WTC11 (cell line): Measurements from ENCODE around the gene RIN3. TPM values are rescaled to one million over a fixed set of nuclear protein-coding genes. Genes with fewer than 3 reads are reported as not detected.

Experiments
- ATAC-seq: fragments of 200-7000 bp; cut with Tn5 transposase; 2 replicates; pipeline ENCODE4 v1.10.0; 2021; ENCODE audit warnings: mild to moderate bottlenecking, moderate library complexity
- CTCF ChIA-PET: fragments of 300-600 bp; sonication (Branson Sonifier 250); formaldehyde crosslinking; loops from one replicate; lab custom pipeline; 2021; ENCODE audit warnings: antibody characterized with exemption; lab: Charles Lee
- POLR2A ChIA-PET: fragments of 350-600 bp; sonication (Branson Sonifier 250); formaldehyde crosslinking; loops from one replicate; lab custom pipeline; 2021; ENCODE audit warnings: antibody characterized with exemption; lab: Charles Lee
- DNase-seq: peaks from one replicate; pipeline ENCODE4 v3.0.0; 2021; ENCODE audit warnings: low spot score
- H3K27ac Mint-ChIP-seq: 2 replicates; pipeline ENCODE4 v1.8.0; 2021; ENCODE audit warnings: mixed read lengths
- H3K27me3 Mint-ChIP-seq: 2 replicates; pipeline ENCODE4 v1.8.0; 2021; ENCODE audit warnings: low read depth, mild to moderate bottlenecking, moderate library complexity, mixed read lengths
- H3K36me3 Mint-ChIP-seq: 2 replicates; pipeline ENCODE4 v1.8.0; 2021; ENCODE audit warnings: mixed read lengths
- H3K4me1 Mint-ChIP-seq: 2 replicates; pipeline ENCODE4 v1.8.0; 2022; ENCODE audit warnings: mixed read lengths
- H3K4me3 Mint-ChIP-seq: 2 replicates; pipeline ENCODE4 v1.8.0; 2021; ENCODE audit warnings: mild to moderate bottlenecking, moderate library complexity, mixed read lengths
- H3K9me3 Mint-ChIP-seq: 2 replicates; pipeline ENCODE4 v1.8.0; 2021; ENCODE audit warnings: mixed read lengths
- AR ChIP-seq: fragments of 250-450 bp; sonication (Bioruptor Pico); IDR thresholded peaks from 2 replicates; pipeline ENCODE4 v1.9.0; 2021; ENCODE audit warnings: mild to moderate bottlenecking
- ARID4B ChIP-seq: sonication (generic); formaldehyde crosslinking; IDR thresholded peaks from 2 replicates; pipeline ENCODE4 v1.8.0; 2023; ENCODE audit warnings: missing genetic modification reagents, mild to moderate bottlenecking, borderline replicate concordance
- ATF6 ChIP-seq: sonication (generic); formaldehyde crosslinking; IDR thresholded peaks from 2 replicates; pipeline ENCODE4 v1.8.1; 2023; ENCODE audit warnings: mild to moderate bottlenecking, missing genetic modification reagents
- E2F4 ChIP-seq: sonication (generic); formaldehyde crosslinking; IDR thresholded peaks from 2 replicates; pipeline ENCODE4 v1.8.1; 2022; ENCODE audit warnings: low read depth, mild to moderate bottlenecking, moderate library complexity, missing genetic modification reagents, borderline replicate concordance
- ESRRA ChIP-seq: sonication (generic); formaldehyde crosslinking; IDR thresholded peaks from 2 replicates; pipeline ENCODE4 v1.8.1; 2022; ENCODE audit warnings: mild to moderate bottlenecking, missing genetic modification reagents, borderline replicate concordance
- MYBL2 ChIP-seq: sonication (generic); formaldehyde crosslinking; IDR thresholded peaks from 2 replicates; pipeline ENCODE4 v1.8.1; 2023; ENCODE audit warnings: mild to moderate bottlenecking, moderate library complexity, missing genetic modification reagents
- NFE2L1 ChIP-seq: sonication (generic); formaldehyde crosslinking; IDR thresholded peaks from 2 replicates; pipeline ENCODE4 v1.8.1; 2023; ENCODE audit warnings: missing genetic modification reagents
- RELA ChIP-seq: sonication (generic); formaldehyde crosslinking; IDR thresholded peaks from 2 replicates; pipeline ENCODE4 v1.8.1; 2022; ENCODE audit warnings: missing genetic modification reagents, mild to moderate bottlenecking, borderline replicate concordance
- RORB ChIP-seq: fragments of 250-450 bp; sonication (Bioruptor Pico); IDR thresholded peaks from 2 replicates; pipeline ENCODE4 v1.9.0; 2021; ENCODE audit warnings: mild to moderate bottlenecking
- TEAD1 ChIP-seq: sonication (generic); formaldehyde crosslinking; IDR thresholded peaks from 2 replicates; pipeline ENCODE4 v1.8.0; 2022; ENCODE audit warnings: mild to moderate bottlenecking, missing genetic modification reagents
- TEAD4 ChIP-seq: sonication (generic); formaldehyde crosslinking; IDR thresholded peaks from 2 replicates; pipeline ENCODE4 v1.8.0; 2022; ENCODE audit warnings: mild to moderate bottlenecking, missing genetic modification reagents
- ZBTB43 ChIP-seq: sonication (generic); formaldehyde crosslinking; IDR thresholded peaks from 2 replicates; pipeline ENCODE4 v1.8.1; 2023; ENCODE audit warnings: mild to moderate bottlenecking, missing genetic modification reagents
- ZMAT4 ChIP-seq: fragments of 250-450 bp; sonication (Bioruptor Pico); IDR thresholded peaks from 2 replicates; pipeline ENCODE4 v1.9.0; 2021; ENCODE audit warnings: mild to moderate bottlenecking
- ZNF121 ChIP-seq: sonication (generic); formaldehyde crosslinking; IDR thresholded peaks from 2 replicates; pipeline ENCODE4 v1.8.0; 2023; ENCODE audit warnings: missing genetic modification reagents
- ZNF423 ChIP-seq: fragments of 250-450 bp; sonication (Bioruptor Pico); IDR thresholded peaks from 2 replicates; pipeline ENCODE4 v2.1.2; 2022; ENCODE audit warnings: mild to moderate bottlenecking, moderate library complexity
- ZNF425 ChIP-seq: fragments of 250-450 bp; sonication (Bioruptor Pico); conservative IDR thresholded peaks from 2 replicates; pipeline ENCODE4 v1.9.0; 2021; ENCODE audit warnings: mild to moderate bottlenecking
- ZSCAN18 ChIP-seq: fragments of 250-450 bp; sonication (Bioruptor Pico); IDR thresholded peaks from 2 replicates; pipeline ENCODE4 v2.1.2; 2022; ENCODE audit warnings: mild to moderate bottlenecking, moderate library complexity
- total RNA-seq: library from RNA; stranded (reverse); gene quantifications from 3 replicates; pipeline ENCODE4 v1.2.3, GENCODE V29; 2021

Gene RIN3
- total RNA-seq, 1 experiment from 2014 or later = 3.3 TPM

GRCh38 chr14:92670160-92670559, 156.6 kb downstream of the RIN3 start (continued):
- TF ChIP-seq ARID4B (CRISPR knock-in tag) = no peak
- no peak for TF ChIP-seq AR (CRISPR knock-in tag)
- TF ChIP-seq MYBL2 = no peak
- no peak for TF ChIP-seq ZNF425 (CRISPR knock-in tag)
- no peak for TF ChIP-seq ESRRA (CRISPR knock-in tag)
- TF ChIP-seq, all 79 proteins: peak for 0

- DNase-seq (no peak), ATAC-seq (no peak)
- TF ChIP-seq RELA (CRISPR knock-in tag) (no peak), RORB (no peak), ZNF121 (CRISPR knock-in tag) (no peak), ZBTB43 (no peak), ZNF423 (CRISPR knock-in tag) (no peak), ZMAT4 (CRISPR knock-in tag) (no peak), NFE2L1 (CRISPR knock-in tag) (no peak), TEAD1 (CRISPR knock-in tag) (no peak), ATF6 (no peak), E2F4 (no peak), TEAD4 (no peak), ZSCAN18 (no peak)
- ChIA-PET CTCF (interaction anchor here (0.8 to 1.3 kb wide), 4 partner anchors 10 to 74 kb away, joined by 3 to 6 read pairs (median 4); no protein-coding TSS in a partner anchor), POLR2A (no interaction called here)
- H3K27me3 Mint-ChIP-seq = no peaks in the 10 kb centered on the region
- H3K27ac Mint-ChIP-seq = no peak overlapping the region
- H3K4me3 Mint-ChIP-seq = no peak overlapping the region
- H3K4me1 Mint-ChIP-seq = peaks cover 3% of the 10 kb centered on the region
- H3K9me3 Mint-ChIP-seq = no peaks in the 10 kb centered on the region
- no peaks in the 10 kb centered on the region for H3K36me3 Mint-ChIP-seq
Measured at GRCh38 chr14:92670643-92671366, 157.2 kb downstream of the RIN3 start.
